ENCODE data around the gene TREM1. TPM values are rescaled to one million over a fixed set of nuclear protein-coding genes. Genes with fewer than 3 reads are reported as not detected.

TREM1 gene
- total RNA-seq: 0.66 and 1.00 TPM in 2 replicates

GRCh38 chr6:41286544-41287346 is at the start of gene TREM1:
TREM1 (minus strand) TSS chr6:41286682; CDS start chr6:41286655, 27 bp downstream.

GRCh38 chr6:41335296-41335695 is 48.8 kb upstream of the TREM1 start, which contains the start of gene NCR2:
NCR2 (plus strand) TSS chr6:41335608; CDS start chr6:41335877, 269 bp downstream.

DNA sequence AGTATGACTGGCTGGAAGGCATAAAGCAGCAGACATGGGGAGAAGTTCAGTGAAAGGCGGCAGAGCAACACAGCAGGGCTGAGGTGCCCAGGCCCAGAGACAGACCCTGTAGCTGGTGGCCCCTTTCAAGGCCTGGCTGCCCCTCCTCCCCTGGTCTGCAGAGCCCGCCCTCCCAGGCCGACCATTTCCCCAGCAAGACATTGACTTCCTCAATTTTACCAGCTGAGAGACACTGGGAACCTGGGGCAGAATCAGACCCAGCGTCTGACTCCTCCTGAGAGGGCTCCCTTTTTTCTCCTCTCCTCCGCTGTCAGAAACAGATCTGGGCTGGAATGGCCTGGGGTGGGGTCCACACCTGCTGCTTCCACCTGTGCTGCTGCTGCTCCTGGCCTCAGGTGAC is 58.4 kb downstream of the TREM1 start, which contains the start of gene TREML4:
Gene TREML4 (plus strand): TSS at position 254 of the 400 bp plus-strand sequence. CDS start 79 bp downstream, at position 333.

Other genes with a start within 250 kb of the TREM1 start
- gene UNC5CL, start 247.5 kb downstream of the TREM1 start, total RNA-seq: 0.12 and 0.22 TPM in 2 replicates
- gene TSPO2, start 244.2 kb downstream of the TREM1 start, total RNA-seq: not detected in 2 replicates
- not detected in 2 replicates for gene APOBEC2, start 233.5 kb downstream of the TREM1 start, total RNA-seq
- 9.6 and 14.1 TPM in 2 replicates for gene OARD1, start 214.3 kb downstream of the TREM1 start, total RNA-seq
- gene NFYA, start 213.7 kb downstream of the TREM1 start, total RNA-seq: 16.7 and 20.6 TPM in 2 replicates
- not detected in 2 replicates for gene TREML1, start 132.3 kb downstream of the TREM1 start, total RNA-seq
- not detected in 2 replicates for gene TREM2, start 123.6 kb downstream of the TREM1 start, total RNA-seq
- not detected in 2 replicates for gene TREML2, start 85.5 kb downstream of the TREM1 start, total RNA-seq
- not detected in 2 replicates for gene TREML4, start 58.3 kb downstream of the TREM1 start, total RNA-seq
- not detected in 2 replicates for gene NCR2, start 48.9 kb upstream of the TREM1 start, total RNA-seq

Data from uterine smooth muscle cell (primary cell).